GM12891 (cell line): ENCODE data around the gene FLT3.
"Not testable (repeated sequence)": the region's sequence is repeated elsewhere in the genome, so short reads cannot be mapped to it uniquely, and the experiment has no call there.

ENCODE experiments used
- DNase-seq: peaks from one replicate; pipeline ENCODE4 v3.0.0; 2011; ENCODE audit warnings: low spot score; ENCODE audit not compliant: insufficient read length
- FAIRE-seq: peaks from 2 replicates; lab custom pipeline; 2011; peaks lifted over from hg19 to GRCh38; lab: Jason Lieb, UNC
- PAX5 ChIP-seq: IDR thresholded peaks from 2 replicates; pipeline ENCODE4 v1.6.1; 2011; ENCODE audit warnings: low read length, moderate library complexity, mild to moderate bottlenecking; ENCODE audit not compliant: insufficient read depth, severe bottlenecking
- POLR2A ChIP-seq: IDR thresholded peaks from 2 replicates; pipeline ENCODE4 v1.6.1; 2011; ENCODE audit warnings: low read depth, low read length, control low read depth
- POLR2AphosphoS5 ChIP-seq: IDR thresholded peaks from 2 replicates; pipeline ENCODE4 v1.6.1; 2011; ENCODE audit warnings: low read depth, low read length, control low read depth
- POU2F2 ChIP-seq: IDR thresholded peaks from 2 replicates; pipeline ENCODE4 v1.6.1; 2011; ENCODE audit warnings: low read depth, mild to moderate bottlenecking, control low read depth, low read length, moderate library complexity
- SPI1 ChIP-seq: IDR thresholded peaks from 2 replicates; pipeline ENCODE4 v1.6.1; 2011; ENCODE audit warnings: low read depth, low read length, control low read depth
- TAF1 ChIP-seq: IDR thresholded peaks from 2 replicates; pipeline ENCODE4 v1.6.1; 2011; ENCODE audit warnings: low read depth, low read length, control low read depth

The FLT3 gene

DNA sequence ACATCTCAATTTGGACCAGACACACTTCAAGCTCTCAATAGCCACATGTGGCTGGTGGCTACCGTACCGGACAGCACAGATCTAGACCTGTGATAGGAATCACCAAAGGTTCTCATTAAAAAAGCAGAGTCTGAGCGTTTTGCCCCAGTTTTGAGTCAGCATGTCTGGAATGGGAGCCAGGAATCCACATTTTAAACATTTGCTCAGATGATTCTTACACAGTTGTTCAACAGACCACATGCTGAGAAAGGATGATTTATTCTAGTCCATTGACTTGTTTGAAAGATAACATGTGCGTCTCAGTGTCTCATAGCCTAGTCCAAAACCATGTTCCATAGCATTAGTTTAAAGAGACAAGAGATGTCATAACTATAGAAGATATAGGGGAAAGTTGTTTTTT is 53.4 kb downstream of the FLT3 start:
- no peak for DNase-seq
- TF ChIP-seq POLR2A (no peak), POU2F2 (no peak), SPI1 (no peak), PAX5 (no peak), POLR2AphosphoS5 (no peak), TAF1 (no peak)
- no peak for FAIRE-seq

DNA sequence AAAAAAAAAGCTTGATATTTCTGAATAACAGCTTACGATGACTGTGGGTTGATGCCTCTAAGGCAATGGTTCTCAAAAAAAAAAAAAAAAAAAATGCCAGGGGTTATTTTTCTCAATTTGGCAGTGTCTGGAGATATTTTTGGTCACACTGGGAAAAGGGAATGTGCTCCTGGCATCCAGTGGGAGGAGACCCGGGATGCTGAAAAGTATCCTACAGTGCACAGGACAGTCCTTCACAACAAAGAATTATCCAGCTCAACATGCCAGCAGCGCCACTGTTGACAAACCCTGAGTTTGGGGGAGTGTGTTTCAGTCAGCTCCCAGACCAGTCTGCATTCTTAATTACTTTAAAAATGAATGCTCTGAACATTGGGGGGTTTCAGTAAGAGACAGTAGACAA is 54.5 kb downstream of the FLT3 start:
- FAIRE-seq (no peak), DNase-seq (no peak)
- TF ChIP-seq POU2F2 (no peak), PAX5 (no peak), SPI1 (no peak), TAF1 (no peak), POLR2A (no peak), POLR2AphosphoS5 (no peak)

DNA sequence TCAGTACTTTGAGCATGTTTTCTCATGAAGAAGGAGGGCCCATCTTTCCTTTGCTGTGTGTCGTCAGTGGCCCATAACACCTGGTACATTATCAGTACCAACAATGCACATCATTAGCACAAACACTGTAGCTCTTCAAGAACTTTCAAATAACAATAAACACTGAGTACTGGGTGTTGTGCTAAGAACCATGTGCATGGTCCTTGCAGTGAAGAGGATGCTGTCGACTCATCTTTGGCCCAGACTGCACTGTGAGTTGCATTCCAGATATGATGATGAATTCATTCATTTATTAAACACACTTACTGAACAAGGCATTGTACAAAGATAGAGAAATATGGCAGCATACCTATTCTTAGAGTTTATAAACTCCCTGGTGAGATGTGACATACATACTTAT is 55.8 kb downstream of the FLT3 start:
- FAIRE-seq (no peak), DNase-seq (no peak)
- TF ChIP-seq POU2F2 (no peak), PAX5 (no peak), TAF1 (no peak), POLR2A (no peak), SPI1 (no peak), POLR2AphosphoS5 (no peak)

DNA sequence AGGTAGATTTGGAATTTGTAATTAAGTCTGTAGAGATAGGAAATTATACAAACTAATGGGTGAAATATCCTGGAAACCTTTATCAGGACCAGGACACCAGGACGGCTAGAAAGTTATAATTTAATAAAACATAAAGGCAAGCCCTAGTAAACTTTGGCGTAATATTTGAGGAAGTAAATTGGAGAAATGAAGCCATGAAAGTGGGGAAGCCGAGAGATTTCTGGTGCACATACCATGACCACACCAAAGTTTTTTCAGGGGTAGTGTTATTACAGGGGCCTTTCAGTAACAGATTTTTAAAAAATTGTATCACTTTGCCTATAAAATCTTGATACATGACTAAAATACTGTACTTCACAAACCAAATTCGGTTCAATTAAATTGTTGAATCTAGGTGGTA is 57.2 kb downstream of the FLT3 start:
- TF ChIP-seq SPI1 (peak; percentile 45; the same call in 1 of the 2 replicates), PAX5 (no peak)
- FAIRE-seq = no peak
- DNase-seq = no peak

DNA sequence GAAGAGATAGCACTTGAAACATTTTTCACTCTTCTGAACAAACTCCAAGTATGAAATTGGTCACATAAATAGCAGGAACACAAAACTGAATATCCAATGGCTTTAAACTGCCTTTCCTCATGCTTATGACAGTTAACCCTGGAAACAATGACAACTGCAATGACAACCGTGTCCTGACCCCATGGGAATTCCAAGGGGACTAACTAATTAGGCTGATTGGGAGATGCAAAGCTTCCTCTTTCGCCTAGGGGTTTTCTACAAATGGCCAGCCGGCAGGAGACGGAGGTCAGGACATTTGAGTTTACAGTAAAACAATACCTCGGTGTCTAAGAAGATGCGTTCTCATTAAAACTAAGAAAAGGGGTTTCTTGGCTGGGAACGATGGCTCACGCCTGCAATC is 58.9 kb downstream of the FLT3 start:
- FAIRE-seq (no peak), DNase-seq (no peak)
- TF ChIP-seq POU2F2 = no peak
- no peak for TF ChIP-seq TAF1
- TF ChIP-seq SPI1 = no peak
- TF ChIP-seq POLR2AphosphoS5 = no peak
- no peak for TF ChIP-seq POLR2A
- no peak for TF ChIP-seq PAX5

DNA sequence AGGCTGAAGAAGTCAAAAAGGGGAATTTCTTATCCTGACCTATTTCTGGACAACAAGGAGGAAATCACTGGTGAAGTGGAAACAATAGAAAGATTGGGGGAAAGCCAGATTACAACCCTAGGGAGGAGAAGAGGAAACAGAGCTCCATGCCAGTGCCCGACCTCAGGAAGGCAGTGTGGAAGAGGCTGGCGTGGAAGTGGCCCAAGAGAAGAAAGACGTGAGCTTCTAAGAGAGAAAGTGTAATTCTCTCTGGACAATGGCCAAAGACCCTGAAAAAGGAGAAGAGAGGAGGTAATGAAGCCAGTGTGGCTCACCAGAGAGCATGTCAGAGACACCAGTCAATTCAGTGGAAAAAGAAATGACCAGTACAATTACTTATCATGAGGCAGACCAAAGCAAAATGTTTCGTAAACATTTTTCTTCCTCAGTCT is 59.3 kb downstream of the FLT3 start:
- TF ChIP-seq TAF1 (no peak), POU2F2 (no peak), POLR2AphosphoS5 (no peak), SPI1 (no peak), PAX5 (no peak), POLR2A (no peak)
- DNase-seq (no peak), FAIRE-seq (no peak)

DNA sequence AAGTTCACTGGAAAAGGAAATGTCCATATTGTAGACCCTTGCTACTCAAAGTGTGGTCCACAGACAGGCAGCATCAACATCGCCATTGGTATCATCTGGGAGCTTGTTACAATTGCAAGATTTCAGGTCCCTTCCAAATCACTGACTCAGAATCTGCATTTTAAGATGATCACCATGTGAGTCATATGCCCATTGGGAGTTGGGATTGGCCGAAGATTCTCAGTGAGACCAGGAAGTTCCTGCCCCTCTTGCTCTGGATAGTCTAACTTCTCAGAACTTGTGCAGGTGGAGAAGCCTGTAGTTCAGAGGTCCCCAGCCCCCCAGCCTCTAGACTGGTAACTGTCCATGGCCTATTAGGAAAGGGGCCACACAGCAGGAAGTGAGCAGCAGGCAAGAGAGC is 63.0 kb downstream of the FLT3 start:
- no peak for TF ChIP-seq SPI1
- TF ChIP-seq PAX5 = no peak
- no peak for TF ChIP-seq POU2F2
- DNase-seq (no peak), FAIRE-seq (peak; percentile 26)

DNA sequence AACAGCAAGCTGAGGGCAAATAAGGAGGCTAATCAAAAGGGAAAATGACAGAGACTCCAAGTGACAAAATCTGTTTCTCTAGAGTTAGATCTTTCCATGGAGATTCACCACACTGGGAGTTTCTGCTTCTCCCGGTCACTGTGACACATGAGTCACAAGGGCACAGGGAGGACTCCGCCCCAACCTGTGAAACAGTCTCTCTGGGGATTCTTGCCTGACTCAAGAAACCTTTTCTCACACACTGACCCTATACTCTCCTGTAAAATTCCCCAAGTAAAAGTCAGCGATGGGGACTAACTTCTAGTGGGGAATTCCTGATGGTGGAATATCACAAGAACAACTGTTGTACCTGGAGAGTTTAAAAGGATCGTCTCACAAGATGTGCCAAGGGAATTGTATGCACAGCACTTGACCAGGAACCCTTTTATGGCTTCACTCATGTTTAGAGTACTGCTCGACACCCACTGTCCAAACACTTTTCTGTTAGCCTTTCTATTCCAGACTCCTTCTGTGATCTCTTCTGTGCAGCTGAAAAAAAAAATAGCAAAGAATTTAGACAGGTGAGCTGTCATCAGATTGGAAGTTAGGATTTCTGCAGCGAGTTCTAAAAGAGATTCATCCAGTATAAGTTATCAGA is 65.1 kb downstream of the FLT3 start:
- FAIRE-seq = peak; percentile 41
- DNase-seq = no peak
- no peak for TF ChIP-seq POLR2A

DNA sequence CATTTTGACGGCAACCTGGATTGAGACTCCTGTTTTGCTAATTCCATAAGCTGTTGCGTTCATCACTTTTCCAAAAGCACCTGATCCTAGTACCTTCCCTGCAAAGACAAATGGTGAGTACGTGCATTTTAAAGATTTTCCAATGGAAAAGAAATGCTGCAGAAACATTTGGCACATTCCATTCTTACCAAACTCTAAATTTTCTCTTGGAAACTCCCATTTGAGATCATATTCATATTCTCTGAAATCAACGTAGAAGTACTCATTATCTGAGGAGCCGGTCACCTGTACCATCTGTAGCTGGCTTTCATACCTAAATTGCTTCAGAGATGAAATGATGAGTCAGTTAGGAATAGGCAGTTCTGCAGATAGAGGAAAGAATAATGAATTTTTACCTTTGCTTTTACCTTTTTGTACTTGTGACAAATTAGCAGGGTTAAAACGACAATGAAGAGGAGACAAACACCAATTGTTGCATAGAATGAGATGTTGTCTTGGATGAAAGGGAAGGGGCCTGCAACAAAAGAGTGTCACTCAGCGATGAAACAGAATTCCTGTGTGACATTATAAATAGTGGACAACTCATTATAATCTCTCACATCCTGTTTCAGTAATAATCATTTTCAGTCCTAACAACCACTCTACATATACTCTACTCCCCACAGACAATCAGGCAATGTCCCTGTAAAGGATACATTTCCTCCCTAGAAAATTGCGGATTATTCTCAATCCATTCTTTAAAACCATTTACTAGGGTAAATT is 66.3 kb downstream of the FLT3 start:
- TF ChIP-seq POLR2AphosphoS5 = no peak
- TF ChIP-seq SPI1 = peak; percentile 56; the same call in 1 of the 2 replicates
- DNase-seq (no peak), FAIRE-seq (no peak)

DNA sequence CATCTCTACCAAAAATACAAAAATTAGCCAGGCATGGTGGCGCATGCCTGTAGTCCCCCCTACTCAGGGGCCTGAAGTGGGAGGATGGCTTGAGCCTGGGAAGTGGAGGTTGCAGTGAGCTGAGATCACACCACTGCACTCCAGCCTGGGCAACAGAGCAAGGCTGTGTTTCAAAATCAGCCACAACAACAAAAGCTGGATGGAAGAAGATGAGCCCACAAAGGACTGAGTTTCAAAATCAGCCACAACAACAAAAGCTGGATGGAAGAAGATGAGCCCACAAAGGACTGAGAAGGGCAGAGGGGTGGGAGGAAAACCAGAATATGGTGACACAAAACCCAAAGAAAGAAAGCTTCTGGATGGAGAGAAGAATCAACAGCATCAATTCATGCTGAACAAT is 67.9 kb downstream of the FLT3 start:
- not testable (repeated sequence) for DNase-seq
- FAIRE-seq = peak; percentile 16

DNA sequence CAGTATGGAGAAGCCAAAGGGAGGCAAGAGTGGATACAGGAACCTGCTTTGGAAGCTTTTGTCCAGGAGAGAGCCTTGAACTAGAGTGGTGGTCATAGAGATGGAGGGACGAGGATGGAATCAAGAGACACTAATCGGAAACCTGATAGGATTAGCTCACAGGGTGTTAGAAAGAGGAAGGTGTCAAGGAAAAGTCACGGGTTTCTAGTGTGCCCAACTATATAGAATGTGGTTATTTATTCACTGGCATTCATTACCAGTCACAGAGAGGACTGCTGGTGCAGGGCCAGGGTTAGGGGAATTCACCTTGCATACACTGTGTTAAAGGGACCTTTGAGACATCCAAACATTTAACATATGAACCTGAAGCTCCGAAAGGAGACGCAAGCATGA is 68.5 kb downstream of the FLT3 start:
- FAIRE-seq (no peak), DNase-seq (no peak)
- TF ChIP-seq POLR2AphosphoS5 (no peak), SPI1 (no peak), POU2F2 (no peak), TAF1 (no peak), POLR2A (no peak), PAX5 (no peak)
